HepG2 (cell line): ENCODE measurements around the gene RUNX2. TPM values are rescaled to one million over a fixed set of nuclear protein-coding genes. Genes with fewer than 3 reads are reported as not detected.
A peak's percentile ranks its signal among the peaks of the same experiment; 100 is the strongest.

Experiments used
- CREM ChIP-seq, 2 experiments: sonication (generic) in 1 of 2; formaldehyde crosslinking in 1 of 2; IDR thresholded peaks; 2 replicates each; pipeline versions ENCODE4 v1.4.0 to v1.6.1; 2016 to 2020; ENCODE audit warnings: antibody characterized with exemption in 1 of 2, mild to moderate bottlenecking in 1 of 2, missing genetic modification reagents in 1 of 2
- GATA4 ChIP-seq: sonication (generic); IDR thresholded peaks from 2 replicates; pipeline ENCODE4 v1.6.1; 2016; ENCODE audit warnings: antibody characterized with exemption, low read depth, borderline replicate concordance
- GTF3A ChIP-seq: sonication (generic); formaldehyde crosslinking; conservative IDR thresholded peaks from 2 replicates; pipeline ENCODE4 v1.4.0; 2020; ENCODE audit warnings: mild to moderate bottlenecking, missing genetic modification reagents
- HIC2 ChIP-seq: sonication (generic); formaldehyde crosslinking; IDR thresholded peaks from 2 replicates; pipeline ENCODE4 v1.9.0; 2022; ENCODE audit warnings: low read depth, missing genetic modification reagents
- HNF4A ChIP-seq: sonication (generic); formaldehyde crosslinking; IDR thresholded peaks from 2 replicates; pipeline ENCODE4 v1.4.0; 2020; ENCODE audit warnings: missing genetic modification reagents
- JUN ChIP-seq: sonication (generic); formaldehyde crosslinking; IDR thresholded peaks from 2 replicates; pipeline ENCODE4 v1.4.0; 2020; ENCODE audit warnings: mild to moderate bottlenecking, missing genetic modification reagents
- NFKBIZ ChIP-seq: IDR thresholded peaks from 2 replicates; pipeline ENCODE4 v1.6.1; 2018; ENCODE audit warnings: missing genetic modification reagents, missing compliant biosample characterization
- RFX1 ChIP-seq: fragments of 450-650 bp; IDR thresholded peaks from 2 replicates; pipeline ENCODE4 v1.6.1; 2017
- RXRA ChIP-seq: sonication (generic); formaldehyde crosslinking; IDR thresholded peaks from 2 replicates; pipeline ENCODE4 v1.5.1; 2020; ENCODE audit warnings: missing genetic modification reagents
- ZBTB2 ChIP-seq: sonication (generic); formaldehyde crosslinking; IDR thresholded peaks from 2 replicates; pipeline ENCODE4 v1.8.0; 2022; ENCODE audit warnings: low read depth, missing genetic modification reagents
- ZBTB43 ChIP-seq: sonication (generic); formaldehyde crosslinking; conservative IDR thresholded peaks from 2 replicates; pipeline ENCODE4 v1.4.0; 2020; ENCODE audit warnings: missing genetic modification reagents
- ZNF280D ChIP-seq: sonication (generic); formaldehyde crosslinking; IDR thresholded peaks from 2 replicates; pipeline ENCODE4 v1.5.1; 2020; ENCODE audit warnings: mild to moderate bottlenecking, missing genetic modification reagents
- ZNF460 ChIP-seq: sonication (generic); formaldehyde crosslinking; IDR thresholded peaks from 2 replicates; pipeline ENCODE4 v1.5.1; 2020; ENCODE audit warnings: missing genetic modification reagents, mild to moderate bottlenecking, borderline replicate concordance
- ZNF510 ChIP-seq: sonication (generic); formaldehyde crosslinking; IDR thresholded peaks from 2 replicates; pipeline ENCODE4 v1.4.0; 2020; ENCODE audit warnings: low read depth, mild to moderate bottlenecking, missing genetic modification reagents
- ZNF709 ChIP-seq: sonication (generic); formaldehyde crosslinking; IDR thresholded peaks from 2 replicates; pipeline ENCODE4 v1.5.0; 2020; ENCODE audit warnings: mild to moderate bottlenecking, missing genetic modification reagents
- ZSCAN12 ChIP-seq: sonication (generic); formaldehyde crosslinking; IDR thresholded peaks from 2 replicates; pipeline ENCODE4 v1.9.0; 2021; ENCODE audit warnings: mild to moderate bottlenecking, missing genetic modification reagents
- polyA plus RNA-seq, 8 experiments: library from polyadenylated mRNA; depleted of rRNA in 3 of 8; stranded (reverse) in 7 of 8; unstranded in 1 of 8; fragments of >200 nt; fragmentation: Illumina TruSeq in 4 of 8; extraction: Trizol in 4 of 8; gene quantifications; 2 replicates each; pipeline versions ENCODE4 v1.2.1 to v1.2.3, GENCODE V29; 2011 to 2016; ENCODE audit warnings: low read depth in 4 of 8, missing spikeins in 1 of 8, mixed read lengths in 1 of 8; ENCODE audit not compliant: insufficient read depth in 1 of 8
- total RNA-seq, 5 experiments: library from RNA; depleted of rRNA; stranded (reverse); fragments of >200 nt; fragmentation: Illumina TruSeq; extraction: Trizol; gene quantifications; 2 replicates each; pipeline ENCODE4 v1.2.3, GENCODE V29; 2016; ENCODE audit warnings: low read depth in 1 of 5
- TF ChIP-seq, protein P1 (sequence below): sonication (generic); formaldehyde crosslinking; IDR thresholded peaks from 2 replicates; pipeline ENCODE4 v1.4.0; 2020; ENCODE audit warnings: missing genetic modification reagents
- TF ChIP-seq, protein P2 (sequence below): sonication (generic); formaldehyde crosslinking; IDR thresholded peaks from 2 replicates; pipeline ENCODE4 v1.5.0; 2020; ENCODE audit warnings: missing genetic modification reagents, mild to moderate bottlenecking, borderline replicate concordance

The RUNX2 gene
- total and polyA plus RNA-seq, 2 of the 13 experiments (the other 11 are each of a cell fraction or from before 2014, with no cell fraction given) = not detected

DNA sequence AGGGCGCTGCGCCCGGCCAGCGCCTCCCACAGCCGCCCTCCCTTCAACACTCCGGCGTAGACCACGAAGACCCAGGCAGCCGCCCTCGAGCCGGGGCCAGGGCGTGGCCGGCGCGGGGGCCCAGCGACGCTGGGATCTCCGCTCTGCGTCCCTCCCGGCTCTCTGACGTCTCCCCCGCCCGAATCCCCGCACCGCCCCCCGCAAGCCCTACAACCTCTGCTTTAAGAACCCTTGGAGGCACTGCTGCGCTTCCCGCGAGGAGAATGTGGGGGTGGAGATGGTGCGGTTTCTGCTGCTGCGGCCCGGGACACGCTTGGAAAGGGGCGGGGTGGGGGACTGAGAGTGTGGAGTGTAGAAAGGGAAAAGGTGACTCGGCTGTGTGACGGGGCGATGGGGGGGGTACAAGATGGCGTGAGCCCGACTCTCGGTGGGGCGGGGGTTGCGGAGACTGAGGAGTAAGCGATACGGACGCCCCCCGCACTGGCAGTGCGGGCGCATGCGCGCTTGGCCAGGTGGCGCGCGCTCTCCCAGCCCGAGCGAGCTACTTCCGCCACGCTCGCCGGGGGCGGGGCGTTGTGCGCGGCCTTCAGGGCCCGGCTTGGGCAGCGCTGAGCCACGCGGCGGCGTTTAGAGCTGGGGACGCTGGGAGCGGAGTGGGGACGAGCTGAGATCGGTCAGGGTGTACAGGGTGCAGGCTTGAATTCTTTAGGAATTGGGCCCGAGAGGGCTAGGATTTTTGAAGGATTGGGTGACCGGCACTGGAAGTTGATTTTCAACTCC, 49.6 kb downstream of the RUNX2 start, which contains the start of gene SUPT3H (continued):
- TF ChIP-seq, protein P1, sequence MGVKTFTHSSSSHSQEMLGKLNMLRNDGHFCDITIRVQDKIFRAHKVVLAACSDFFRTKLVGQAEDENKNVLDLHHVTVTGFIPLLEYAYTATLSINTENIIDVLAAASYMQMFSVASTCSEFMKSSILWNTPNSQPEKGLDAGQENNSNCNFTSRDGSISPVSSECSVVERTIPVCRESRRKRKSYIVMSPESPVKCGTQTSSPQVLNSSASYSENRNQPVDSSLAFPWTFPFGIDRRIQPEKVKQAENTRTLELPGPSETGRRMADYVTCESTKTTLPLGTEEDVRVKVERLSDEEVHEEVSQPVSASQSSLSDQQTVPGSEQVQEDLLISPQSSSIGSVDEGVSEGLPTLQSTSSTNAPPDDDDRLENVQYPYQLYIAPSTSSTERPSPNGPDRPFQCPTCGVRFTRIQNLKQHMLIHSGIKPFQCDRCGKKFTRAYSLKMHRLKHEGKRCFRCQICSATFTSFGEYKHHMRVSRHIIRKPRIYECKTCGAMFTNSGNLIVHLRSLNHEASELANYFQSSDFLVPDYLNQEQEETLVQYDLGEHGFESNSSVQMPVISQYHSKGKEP (CRISPR knock-in tag) = 0 out of 2 replicates have a peak, but pooled peaks have one; percentile 73
- no peak for TF ChIP-seq ZNF460
- TF ChIP-seq JUN (CRISPR knock-in tag) = 0 out of 2 replicates have a peak, but pooled peaks have one; percentile 12
- TF ChIP-seq GATA4 = no peak; the same call in 1 of the 2 replicates
- TF ChIP-seq ZNF709 (CRISPR knock-in tag) = peak; percentile 90
- no peak for TF ChIP-seq HIC2
- peak; percentile 89 for TF ChIP-seq ZBTB2
- TF ChIP-seq NFKBIZ (CRISPR knock-in tag) = peak; percentile 67; the same call in 1 of the 2 replicates
- peak; percentile 75; the same call in 1 of the 2 replicates for TF ChIP-seq GTF3A (CRISPR knock-in tag)
- TF ChIP-seq ZSCAN12 (CRISPR knock-in tag) = peak; percentile 88; the same call in 1 of the 2 replicates
- peak; percentile 69; the same call in 1 of the 2 replicates for TF ChIP-seq ZBTB43 (CRISPR knock-in tag)
- TF ChIP-seq ZNF280D (CRISPR knock-in tag) = peak; percentile 91
- TF ChIP-seq, protein P2, sequence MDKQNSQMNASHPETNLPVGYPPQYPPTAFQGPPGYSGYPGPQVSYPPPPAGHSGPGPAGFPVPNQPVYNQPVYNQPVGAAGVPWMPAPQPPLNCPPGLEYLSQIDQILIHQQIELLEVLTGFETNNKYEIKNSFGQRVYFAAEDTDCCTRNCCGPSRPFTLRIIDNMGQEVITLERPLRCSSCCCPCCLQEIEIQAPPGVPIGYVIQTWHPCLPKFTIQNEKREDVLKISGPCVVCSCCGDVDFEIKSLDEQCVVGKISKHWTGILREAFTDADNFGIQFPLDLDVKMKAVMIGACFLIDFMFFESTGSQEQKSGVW (CRISPR knock-in tag) = peak; percentile 61; the same call in 1 of the 2 replicates
- peak; percentile 28; the same call in 1 of the 2 replicates for TF ChIP-seq CREM (IDR thresholded peaks at IDR 0.05)
- TF ChIP-seq CREM (CRISPR knock-in tag; IDR thresholded peaks at IDR 0.05) = no peak
- TF ChIP-seq HNF4A (CRISPR knock-in tag) = no peak
- no peak for TF ChIP-seq RFX1
- peak; percentile 73 for TF ChIP-seq ZNF510 (CRISPR knock-in tag)
- TF ChIP-seq RXRA (CRISPR knock-in tag) = peak; percentile 31; the same call in 1 of the 2 replicates
